ENCODE measurements around the gene ZNF837. TPM values are rescaled to one million over a fixed set of nuclear protein-coding genes. Genes with fewer than 3 reads are reported as not detected.
A peak's percentile ranks its signal among the peaks of the same experiment; 100 is the strongest.

Gene ZNF837
- total RNA-seq, 1 experiment from 2014 or later, result 2.5 TPM

DNA sequence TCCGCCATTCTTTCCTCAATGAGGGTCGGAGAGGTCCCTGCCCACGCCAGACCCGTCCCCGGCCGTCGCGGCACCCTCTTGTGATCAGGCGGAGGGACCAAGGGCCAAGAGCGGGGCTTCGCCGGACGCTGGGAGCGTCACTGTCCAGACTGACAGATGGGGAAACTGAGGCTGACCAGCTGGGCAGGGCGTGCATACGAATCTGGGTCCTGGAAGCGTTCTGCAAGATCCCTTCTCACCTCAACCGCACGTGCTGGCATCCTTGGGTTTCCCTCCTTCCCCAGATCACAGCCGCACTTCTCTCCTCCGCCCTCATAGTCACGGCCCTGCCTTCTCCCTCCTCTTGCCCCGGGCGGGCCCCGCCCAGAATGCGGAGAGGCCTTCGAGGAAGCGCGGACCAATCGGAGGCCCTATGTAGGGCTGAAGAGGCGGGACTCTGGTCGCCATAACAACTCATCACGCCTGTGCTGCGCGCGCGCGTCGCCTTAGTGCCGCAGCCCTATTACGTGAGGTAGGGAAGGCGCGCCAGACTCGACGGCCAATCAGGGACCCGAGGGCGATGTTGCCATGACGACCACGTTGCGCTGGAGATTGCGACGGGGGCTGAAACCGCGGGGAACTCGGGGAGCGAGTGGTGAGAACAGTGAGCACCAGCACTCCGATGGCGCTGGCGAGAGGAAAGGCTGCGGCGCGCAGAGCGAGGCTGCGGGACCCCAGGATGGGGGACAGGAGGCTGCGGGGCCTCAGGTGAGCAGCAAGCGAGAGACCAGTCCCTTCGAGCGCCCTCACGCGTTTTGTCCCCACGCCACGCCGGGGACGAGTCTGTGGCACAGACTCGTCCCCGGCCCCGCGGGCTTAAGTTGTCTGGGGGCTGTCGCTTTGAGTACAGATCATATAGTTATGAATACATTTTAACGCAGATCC lies 20.3 kb upstream of the ZNF837 start:
- Histone ChIP-seq H3K4me3 (peak overlapping the region; percentile 43), H3K27me3 (replicated peaks) (no peaks in the 10 kb centered on the region), H3K9me3 (replicated peaks) (no peaks in the 10 kb centered on the region), H3K27ac (no peak overlapping the region), H3K4me1 (replicated peaks) (peaks cover 11% of the 10 kb centered on the region), H3K36me3 (0 out of 2 replicates have a peak, but pooled peaks cover 4% of the 10 kb centered on the region)
- DNase-seq (ENCODE audit: low read depth in 1 of 2, low spot score in 2 of 2), result peak; percentile 99

DNA sequence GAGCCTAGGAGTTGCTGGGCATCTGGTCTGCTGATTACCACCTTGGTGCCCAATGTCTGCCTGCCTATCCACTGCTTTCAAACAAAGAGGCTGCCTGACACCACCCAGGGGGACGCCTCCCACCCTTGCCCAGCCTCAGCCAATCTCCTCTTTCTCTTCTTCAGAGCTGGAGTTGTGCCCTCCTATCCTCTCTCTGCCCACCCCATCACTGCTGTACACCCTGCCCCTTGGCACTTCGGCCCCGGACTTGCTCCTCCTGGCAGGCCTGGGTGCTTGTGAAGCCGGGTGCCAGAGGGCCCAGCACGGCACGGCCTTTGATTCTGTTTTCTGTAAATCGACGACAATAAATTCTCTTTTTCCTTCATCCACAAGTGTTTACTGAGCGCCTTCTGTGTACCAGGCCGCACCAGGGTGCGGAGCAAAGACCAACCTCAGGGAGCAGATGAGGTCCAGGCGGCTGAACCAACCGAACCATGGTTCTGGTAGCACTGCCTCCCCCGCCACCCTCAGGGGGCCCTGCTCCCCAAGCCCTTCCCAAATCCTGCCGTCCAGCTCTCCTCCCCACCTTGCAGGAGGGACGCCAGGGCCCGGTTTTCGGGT lies 19.6 kb upstream of the ZNF837 start:
- H3K4me3 ChIP-seq, result peak overlapping the region; percentile 43
- no peaks in the 10 kb centered on the region for H3K9me3 ChIP-seq (replicated peaks)
- H3K27me3 ChIP-seq (replicated peaks), result no peaks in the 10 kb centered on the region
- peaks cover 11% of the 10 kb centered on the region for H3K4me1 ChIP-seq (replicated peaks)
- H3K27ac ChIP-seq, result no peak overlapping the region
- peaks cover 11% of the 10 kb centered on the region for H3K36me3 ChIP-seq
- no peak for DNase-seq (ENCODE audit: low read depth in 1 of 2, low spot score in 2 of 2)

DNA sequence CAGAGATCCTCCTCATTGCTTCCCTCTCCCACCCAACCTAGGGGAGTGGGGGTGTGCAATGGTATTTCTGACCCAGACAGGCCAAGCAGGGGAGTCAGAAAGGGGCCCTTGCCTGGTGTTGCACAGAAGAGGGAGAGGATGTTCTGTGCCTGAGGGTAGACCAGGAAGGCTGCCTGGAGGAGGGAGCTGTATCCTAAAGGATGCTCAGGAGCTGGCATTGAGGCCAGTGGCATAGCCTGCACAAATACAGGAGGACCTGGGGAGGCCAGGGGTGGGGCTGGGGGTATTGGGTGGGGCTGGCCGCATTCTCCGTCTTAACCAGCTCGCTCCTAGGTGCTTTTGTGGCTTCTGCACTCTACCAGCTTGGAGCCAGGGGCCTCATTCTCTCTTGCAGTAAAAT lies 19.1 kb upstream of the ZNF837 start:
- Histone ChIP-seq H3K4me3 (no peak overlapping the region), H3K4me1 (replicated peaks) (peaks cover 11% of the 10 kb centered on the region)

DNA sequence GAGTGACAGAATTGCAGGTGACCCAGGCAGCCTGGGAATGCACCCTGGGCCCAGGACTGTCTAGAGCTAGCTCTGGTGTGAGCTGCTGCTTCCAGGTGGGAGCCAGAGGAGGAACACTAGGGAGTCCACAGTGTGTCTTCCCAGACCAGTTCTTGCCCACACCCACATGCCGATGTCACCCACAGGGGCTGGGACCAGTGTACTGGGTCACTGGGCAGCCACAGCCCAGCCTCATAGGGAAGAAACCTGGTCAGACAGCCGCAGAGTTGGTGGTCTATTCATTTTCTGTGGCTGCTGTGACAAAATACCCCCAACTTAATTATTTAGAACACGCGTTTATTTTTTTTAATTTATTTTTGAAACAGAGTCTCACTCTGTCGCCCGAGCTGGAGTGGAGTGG lies 17.7 kb upstream of the ZNF837 start:
- Histone ChIP-seq H3K27ac (no peak overlapping the region), H3K9me3 (replicated peaks) (no peaks in the 10 kb centered on the region), H3K4me3 (no peak overlapping the region), H3K36me3 (peaks cover 30% of the 10 kb centered on the region), H3K27me3 (replicated peaks) (no peaks in the 10 kb centered on the region), H3K4me1 (replicated peaks) (peaks cover 11% of the 10 kb centered on the region)
- no peak for DNase-seq (ENCODE audit: low read depth in 1 of 2, low spot score in 2 of 2)

More for the DNA sequence above, 19.1 kb upstream of the ZNF837 start:
- H3K9me3 ChIP-seq (replicated peaks), result no peaks in the 10 kb centered on the region
- peaks cover 17% of the 10 kb centered on the region for H3K36me3 ChIP-seq
- no peak overlapping the region for H3K27ac ChIP-seq
- H3K27me3 ChIP-seq (replicated peaks), result no peaks in the 10 kb centered on the region
- no peak for DNase-seq (ENCODE audit: low read depth in 1 of 2, low spot score in 2 of 2)

DNA sequence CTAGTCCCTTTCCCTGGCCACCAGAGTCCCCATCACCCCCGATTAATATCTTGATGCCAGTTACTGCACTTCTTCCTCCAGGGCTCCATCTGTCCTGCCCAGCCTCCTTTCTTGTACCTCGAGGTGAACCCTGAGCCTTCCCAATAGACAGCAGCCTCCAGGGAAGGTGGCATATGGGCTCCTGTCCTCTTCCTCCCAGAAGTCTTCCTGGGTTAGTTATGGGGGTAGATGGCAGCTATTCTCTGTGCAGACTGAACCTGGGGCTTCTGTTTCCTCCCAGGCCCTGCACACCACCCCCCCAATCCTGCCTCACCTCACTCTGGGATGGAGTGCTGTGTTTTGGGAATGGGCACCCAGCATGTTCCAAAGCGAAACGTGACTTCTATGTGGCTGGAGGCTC lies 17.3 kb upstream of the ZNF837 start:
- H3K9me3 ChIP-seq (replicated peaks), result no peaks in the 10 kb centered on the region
- no peak overlapping the region for H3K4me3 ChIP-seq
- no peaks in the 10 kb centered on the region for H3K27me3 ChIP-seq (replicated peaks)
- DNase-seq (ENCODE audit: low read depth in 1 of 2, low spot score in 2 of 2), result no peak
- no peak overlapping the region for H3K27ac ChIP-seq
- peaks cover 35% of the 10 kb centered on the region for H3K36me3 ChIP-seq
- peaks cover 11% of the 10 kb centered on the region for H3K4me1 ChIP-seq (replicated peaks)

DNA sequence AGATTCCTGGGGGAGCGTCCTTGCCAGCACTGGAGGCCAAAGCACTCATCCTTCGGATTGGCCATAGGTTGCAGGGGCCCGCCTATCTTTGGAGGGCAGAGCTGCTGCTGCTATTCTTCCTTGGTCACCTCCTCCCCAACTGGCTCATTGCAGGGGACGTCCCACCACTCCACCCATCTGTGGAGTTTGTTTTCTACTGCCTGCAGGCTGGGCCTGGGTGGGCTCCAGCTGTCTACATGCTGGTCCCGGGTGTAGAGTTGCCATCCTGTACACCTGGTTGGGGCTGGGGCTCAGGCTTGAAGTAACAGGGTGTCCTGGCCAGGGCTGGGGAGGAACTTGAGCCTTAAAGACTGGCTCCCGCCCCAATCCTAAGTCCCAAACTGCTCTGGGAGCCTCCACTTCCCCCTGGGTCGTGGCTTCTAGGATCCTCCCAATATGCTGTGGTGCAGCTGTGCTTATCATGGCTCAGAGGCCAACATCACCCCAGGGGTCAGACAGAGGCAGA lies 16.8 kb upstream of the ZNF837 start:
- DNase-seq (ENCODE audit: low read depth in 1 of 2, low spot score in 2 of 2), result no peak
- Histone ChIP-seq H3K27me3 (replicated peaks) (no peaks in the 10 kb centered on the region), H3K27ac (no peak overlapping the region), H3K4me1 (replicated peaks) (peaks cover 11% of the 10 kb centered on the region), H3K4me3 (no peak overlapping the region), H3K36me3 (peaks cover 40% of the 10 kb centered on the region), H3K9me3 (replicated peaks) (no peaks in the 10 kb centered on the region)

DNA sequence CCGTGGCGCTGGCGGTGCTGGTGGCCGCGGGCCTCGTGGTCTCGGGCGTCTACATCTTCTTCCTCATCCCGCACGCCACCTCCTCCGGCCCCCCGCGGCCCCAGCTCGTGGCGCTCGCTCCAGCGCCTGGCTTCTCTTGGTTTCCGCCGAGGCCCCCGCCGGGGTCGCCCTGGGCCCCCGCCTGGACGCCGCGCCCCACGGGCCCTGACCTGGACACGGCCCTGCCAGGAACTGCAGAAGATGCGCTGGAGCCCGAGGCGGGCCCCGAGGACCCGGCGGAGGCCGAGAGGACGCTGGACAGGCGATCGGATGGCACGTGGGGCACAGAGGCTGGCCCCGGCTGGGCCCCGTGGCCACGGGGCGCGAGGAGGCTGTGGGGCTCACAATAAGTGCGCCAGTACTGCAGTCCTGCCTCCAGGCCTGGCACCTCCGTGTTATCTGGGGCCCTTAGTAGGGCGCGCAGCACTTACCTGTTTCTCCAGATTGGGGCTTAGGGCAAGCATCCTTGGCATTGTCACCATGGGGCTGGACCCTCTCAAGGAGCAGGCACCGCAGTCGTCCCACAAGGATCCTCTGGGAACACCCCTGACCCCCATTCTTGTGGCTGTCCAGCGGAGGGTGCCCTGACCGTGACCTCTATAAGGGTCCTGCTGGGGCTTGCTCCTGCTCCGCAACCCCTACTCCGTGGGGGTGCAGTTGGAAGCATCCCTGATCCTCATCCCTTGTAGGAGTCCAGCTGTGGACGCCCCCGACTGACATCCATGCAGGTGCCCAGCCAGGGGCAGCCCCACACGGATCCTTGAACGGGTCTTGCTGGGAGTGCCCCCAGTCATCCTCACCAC lies 16.1 kb upstream of the ZNF837 start:
- H3K9me3 ChIP-seq (replicated peaks), result no peaks in the 10 kb centered on the region
- peaks cover 8% of the 10 kb centered on the region for H3K4me1 ChIP-seq (replicated peaks)
- H3K27me3 ChIP-seq (replicated peaks), result no peaks in the 10 kb centered on the region
- no peak overlapping the region for H3K4me3 ChIP-seq
- peaks cover 47% of the 10 kb centered on the region for H3K36me3 ChIP-seq
- DNase-seq (ENCODE audit: low read depth in 1 of 2, low spot score in 2 of 2), result no peak
- no peak overlapping the region for H3K27ac ChIP-seq

DNA sequence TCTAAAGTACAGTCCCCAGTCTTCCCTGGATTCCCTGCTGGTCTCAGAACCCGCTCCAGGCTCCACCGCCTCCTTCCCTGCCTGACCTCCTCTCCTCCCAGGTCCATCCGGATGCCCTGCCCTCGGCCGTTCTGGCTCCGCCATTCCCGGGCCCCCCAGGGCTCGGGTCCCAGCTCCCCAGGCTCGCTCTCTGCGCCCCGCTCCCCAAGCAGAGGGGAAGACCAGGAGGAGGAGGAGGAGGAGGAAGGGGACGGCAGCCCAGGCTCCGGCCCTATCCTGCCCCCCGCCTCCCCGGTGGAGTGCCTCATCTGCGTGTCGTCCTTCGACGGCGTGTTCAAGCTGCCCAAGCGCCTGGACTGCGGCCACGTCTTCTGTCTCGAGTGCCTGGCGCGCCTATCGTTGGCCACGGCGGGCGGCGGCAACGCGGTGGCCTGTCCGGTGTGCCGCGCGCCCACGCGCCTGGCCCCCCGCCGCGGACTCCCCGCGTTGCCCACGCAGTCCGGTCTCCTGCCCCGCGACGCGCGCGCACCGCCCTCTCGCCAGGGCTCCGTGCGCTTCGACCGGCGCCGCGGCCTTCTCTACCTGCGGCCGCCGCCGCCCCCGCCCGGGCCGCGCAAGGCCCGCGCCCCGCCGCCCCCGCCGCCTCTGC lies 15.3 kb upstream of the ZNF837 start:
- DNase-seq (ENCODE audit: low read depth in 1 of 2, low spot score in 2 of 2), result no peak
- Histone ChIP-seq H3K27ac (no peak overlapping the region), H3K36me3 (peaks cover 55% of the 10 kb centered on the region), H3K27me3 (replicated peaks) (no peaks in the 10 kb centered on the region), H3K4me3 (no peak overlapping the region), H3K4me1 (replicated peaks) (peaks cover 7% of the 10 kb centered on the region), H3K9me3 (replicated peaks) (no peaks in the 10 kb centered on the region)

DNA sequence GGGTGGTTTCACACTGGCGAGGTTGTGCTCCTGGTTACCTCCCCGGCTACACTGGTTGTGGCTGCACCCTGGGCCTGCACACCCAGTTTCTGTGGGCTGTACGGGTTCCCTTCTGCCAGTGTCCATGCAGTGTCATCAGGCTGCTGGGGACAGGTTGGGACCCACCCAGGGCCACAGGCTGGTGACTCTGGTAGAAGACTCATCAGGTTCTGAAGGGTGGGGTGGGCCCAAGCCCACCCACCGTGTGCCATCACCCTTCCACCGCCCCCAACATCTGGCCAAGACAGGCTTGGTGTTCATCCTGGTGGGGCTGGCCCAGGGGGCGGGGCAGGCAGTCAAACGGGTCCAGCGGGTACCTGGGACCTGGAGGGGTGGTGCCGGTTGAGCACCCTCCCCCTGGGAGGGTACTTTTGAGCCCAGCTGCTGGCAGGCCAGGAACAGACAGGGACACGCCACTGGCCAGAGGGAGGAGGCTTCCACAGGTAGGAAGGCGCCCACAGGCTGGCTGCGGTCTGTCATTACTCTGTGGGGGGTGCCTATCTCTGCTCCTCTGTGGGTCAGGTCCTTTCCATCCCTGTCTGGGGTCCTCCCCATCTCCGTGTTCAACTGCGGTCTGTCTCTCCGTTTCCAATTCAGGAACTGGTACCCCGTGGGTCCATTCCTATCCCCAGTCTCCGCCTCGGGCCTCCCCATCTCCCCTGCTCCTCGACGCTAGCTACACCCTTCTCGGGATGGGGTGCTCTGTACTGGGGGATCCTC lies 14.6 kb upstream of the ZNF837 start, which contains the start of gene RNF225:
RNF225 (plus strand) TSS at position 437 of the 759 bp plus-strand sequence. CDS start 434 bp downstream, outside the sequence.
- Histone ChIP-seq H3K27ac (no peak within 1 kb of the TSS), H3K4me3 (no peak within 1 kb of the TSS), H3K36me3 (peaks cover 62% of the 10 kb centered on the region), H3K4me1 (replicated peaks) (peaks cover under 1% of the 10 kb centered on the region), H3K27me3 (replicated peaks) (no peaks in the 10 kb centered on the region), H3K9me3 (replicated peaks) (no peaks in the 10 kb centered on the region)
- no peak for DNase-seq (ENCODE audit: low read depth in 1 of 2, low spot score in 2 of 2)

DNA sequence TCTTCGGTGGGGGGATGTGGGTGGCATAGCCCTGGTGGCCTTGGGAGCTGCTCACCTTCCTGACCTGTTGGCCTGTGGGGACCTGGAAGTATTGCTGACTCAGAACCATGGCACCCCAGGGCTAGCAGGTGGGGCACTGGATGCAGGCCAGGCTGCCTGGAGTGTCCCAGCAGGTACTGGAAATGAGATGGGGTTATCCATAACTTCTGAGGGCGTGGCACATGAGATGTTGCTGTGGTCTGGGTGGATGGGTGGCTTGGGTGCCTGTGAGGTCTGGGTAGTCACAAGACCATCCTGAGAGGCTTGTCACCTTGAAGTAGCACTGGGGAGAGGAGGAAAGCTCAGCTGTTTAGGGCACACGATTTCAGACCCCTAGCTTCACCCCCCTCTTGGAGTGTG lies 14.0 kb upstream of the ZNF837 start:
- H3K27ac ChIP-seq, result no peak overlapping the region
- no peaks in the 10 kb centered on the region for H3K4me1 ChIP-seq (replicated peaks)
- no peaks in the 10 kb centered on the region for H3K9me3 ChIP-seq (replicated peaks)
- no peak overlapping the region for H3K4me3 ChIP-seq
- peaks cover 66% of the 10 kb centered on the region for H3K36me3 ChIP-seq
- no peak for DNase-seq (ENCODE audit: low read depth in 1 of 2, low spot score in 2 of 2)
- no peaks in the 10 kb centered on the region for H3K27me3 ChIP-seq (replicated peaks)

DNA sequence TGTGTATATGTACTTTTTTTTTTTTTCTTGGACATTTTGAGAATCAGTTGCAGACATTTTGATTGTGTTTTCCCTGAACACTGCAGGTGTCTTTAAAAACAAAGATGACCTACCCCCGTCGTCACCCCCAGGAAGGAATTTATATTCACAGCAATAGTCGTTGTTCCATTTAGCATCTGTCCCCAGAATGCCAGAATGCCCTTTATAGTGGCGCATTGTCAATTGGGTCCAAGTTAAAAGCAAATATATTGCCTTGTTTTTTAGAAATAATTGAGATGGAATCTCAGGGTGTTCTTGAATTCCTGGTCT lies 12.8 kb upstream of the ZNF837 start:
- Histone ChIP-seq H3K36me3 (peaks cover 78% of the 10 kb centered on the region), H3K27ac (no peak overlapping the region), H3K27me3 (replicated peaks) (no peaks in the 10 kb centered on the region), H3K9me3 (replicated peaks) (no peaks in the 10 kb centered on the region), H3K4me1 (replicated peaks) (no peaks in the 10 kb centered on the region), H3K4me3 (no peak overlapping the region)
- no peak for DNase-seq (ENCODE audit: low read depth in 1 of 2, low spot score in 2 of 2)

DNA sequence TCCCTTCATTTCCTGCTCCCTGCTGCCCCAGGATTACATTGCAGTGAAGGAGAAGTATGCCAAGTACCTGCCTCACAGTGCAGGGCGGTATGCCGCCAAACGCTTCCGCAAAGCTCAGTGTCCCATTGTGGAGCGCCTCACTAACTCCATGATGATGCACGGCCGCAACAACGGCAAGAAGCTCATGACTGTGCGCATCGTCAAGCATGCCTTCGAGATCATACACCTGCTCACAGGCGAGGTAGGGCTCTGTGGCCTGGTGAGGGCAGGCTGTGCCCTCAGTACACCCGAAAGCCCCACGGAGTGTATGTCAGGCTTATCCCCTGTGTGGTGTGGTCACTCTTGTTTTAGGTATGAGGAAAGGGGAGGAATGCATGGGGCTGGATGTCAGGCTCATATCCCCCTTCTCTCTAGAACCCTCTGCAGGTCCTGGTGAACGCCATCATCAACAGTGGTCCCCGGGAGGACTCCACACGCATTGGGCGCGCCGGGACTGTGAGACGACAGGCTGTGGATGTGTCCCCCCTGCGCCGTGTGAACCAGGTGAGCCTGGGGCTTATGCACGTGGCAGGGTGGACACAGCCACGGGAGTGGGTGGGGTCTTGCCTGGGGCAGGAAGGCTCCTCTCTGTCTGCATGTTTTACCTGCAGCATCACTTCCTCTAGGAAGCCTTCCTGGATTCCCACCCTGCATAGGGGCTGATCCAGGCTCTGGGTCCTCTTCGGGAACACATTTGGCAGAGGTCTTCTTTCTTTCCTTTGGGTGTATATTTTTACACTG lies 12.3 kb upstream of the ZNF837 start:
- Histone ChIP-seq H3K9me3 (replicated peaks) (no peaks in the 10 kb centered on the region), H3K36me3 (peaks cover 83% of the 10 kb centered on the region), H3K27ac (no peak overlapping the region)

More for the DNA sequence above, 12.3 kb upstream of the ZNF837 start:
- DNase-seq (ENCODE audit: low read depth in 1 of 2, low spot score in 2 of 2), result no peak
- Histone ChIP-seq H3K27me3 (replicated peaks) (no peaks in the 10 kb centered on the region), H3K4me1 (replicated peaks) (peaks cover 2% of the 10 kb centered on the region), H3K4me3 (no peak overlapping the region)

Measured in SJSA1 (cell line).